ENCODE data around the gene CSRP1.
"Not testable (repeated sequence)": the region's sequence is repeated elsewhere in the genome, so short reads cannot be mapped to it uniquely, and the experiment has no call there.

CSRP1 gene

DNA sequence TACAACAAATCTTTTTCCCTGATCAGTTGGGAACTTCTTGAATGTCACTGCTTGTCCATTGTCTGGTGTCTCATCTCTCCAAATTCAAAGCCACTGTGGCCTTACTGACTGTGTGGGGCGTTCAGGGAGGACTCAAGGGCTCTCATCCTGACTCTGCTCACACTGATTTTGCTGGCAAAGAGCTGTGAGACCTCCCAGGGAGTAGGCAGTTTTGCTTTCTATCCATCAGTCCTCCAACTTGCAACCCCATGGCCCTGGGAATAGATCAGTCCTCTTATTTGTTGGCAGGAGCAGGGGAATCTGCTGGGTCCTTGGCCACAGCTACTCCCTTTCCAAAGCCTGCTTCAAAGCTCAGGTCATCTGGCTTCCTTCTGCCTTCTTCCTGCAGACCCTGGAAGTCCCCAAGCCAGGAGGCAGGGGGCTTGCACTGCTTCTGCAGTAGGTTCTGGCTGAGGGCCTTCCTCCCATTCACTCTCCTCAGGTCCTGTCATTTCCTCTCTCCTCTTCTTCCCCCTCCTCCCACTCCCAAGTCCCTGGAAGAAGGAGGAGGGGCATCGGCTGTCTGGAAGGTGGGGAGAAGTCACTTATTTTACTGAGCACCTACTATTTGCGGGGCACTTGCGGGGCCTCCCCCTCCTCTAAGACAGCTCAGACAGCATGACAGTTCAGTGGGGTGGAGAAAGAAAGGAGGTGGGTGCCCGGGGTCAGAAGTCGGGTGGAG, 31.1 kb upstream of the CSRP1 start:
- no peak for DNase-seq (ENCODE audit: low read depth in 2 of 2, low spot score in 1 of 2)

GRCh38 chr1:201537467-201537866, 30.5 kb upstream of the CSRP1 start:
- DNase-seq (ENCODE audit: low read depth in 2 of 2, low spot score in 1 of 2): no peak

- no peak for DNase-seq (ENCODE audit: low read depth in 2 of 2, low spot score in 1 of 2)
These were observed 30.1 kb upstream of the CSRP1 start for GRCh38 chr1:201537028-201537427.

DNA sequence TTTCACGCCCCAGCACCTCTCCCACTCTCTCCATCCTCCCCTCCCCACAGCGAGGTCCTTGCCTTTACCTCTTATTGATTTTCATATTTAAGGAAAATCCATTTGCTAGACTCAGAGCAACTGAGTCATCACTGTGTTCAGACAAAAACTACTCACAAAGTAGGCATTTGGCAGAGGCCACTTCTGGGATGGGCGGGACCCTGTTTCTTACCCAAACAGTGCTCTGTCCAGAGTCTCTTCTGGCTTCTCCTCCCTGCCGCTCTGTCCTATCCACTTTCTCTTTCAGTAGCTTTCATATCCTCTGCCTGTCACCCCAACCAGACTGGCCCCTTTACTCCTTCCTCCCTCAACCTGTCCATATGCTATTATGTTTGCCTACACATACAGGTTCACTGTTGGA, 29.6 kb upstream of the CSRP1 start:
- no peak for DNase-seq (ENCODE audit: low read depth in 2 of 2, low spot score in 1 of 2)

DNA sequence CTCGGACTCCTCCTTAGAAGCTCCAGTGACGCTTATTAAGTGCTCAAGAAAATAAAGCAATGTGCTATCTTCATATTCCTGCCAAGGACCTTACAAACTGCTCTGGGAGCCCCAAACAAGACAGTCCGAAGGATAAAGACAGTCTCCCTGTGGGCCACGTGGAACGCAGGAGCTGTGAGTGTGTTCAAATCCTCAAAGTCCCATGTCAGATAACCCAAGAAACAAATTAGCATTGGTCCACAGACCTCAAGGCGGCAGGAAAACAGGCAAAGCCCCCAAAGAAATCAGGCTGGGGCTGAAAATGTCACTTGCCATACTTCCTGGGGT, 29.0 kb upstream of the CSRP1 start:
- no peak for DNase-seq (ENCODE audit: low read depth in 2 of 2, low spot score in 1 of 2)

GRCh38 chr1:201535046-201535918, 28.4 kb upstream of the CSRP1 start:
- DNase-seq (ENCODE audit: low read depth in 2 of 2, low spot score in 1 of 2): no peak

GRCh38 chr1:201533836-201534235, 26.9 kb upstream of the CSRP1 start:
- no peak for DNase-seq (ENCODE audit: low read depth in 2 of 2, low spot score in 1 of 2)

GRCh38 chr1:201531551-201532425, 24.9 kb upstream of the CSRP1 start:
- DNase-seq (ENCODE audit: low read depth in 2 of 2, low spot score in 1 of 2): no peak

DNA sequence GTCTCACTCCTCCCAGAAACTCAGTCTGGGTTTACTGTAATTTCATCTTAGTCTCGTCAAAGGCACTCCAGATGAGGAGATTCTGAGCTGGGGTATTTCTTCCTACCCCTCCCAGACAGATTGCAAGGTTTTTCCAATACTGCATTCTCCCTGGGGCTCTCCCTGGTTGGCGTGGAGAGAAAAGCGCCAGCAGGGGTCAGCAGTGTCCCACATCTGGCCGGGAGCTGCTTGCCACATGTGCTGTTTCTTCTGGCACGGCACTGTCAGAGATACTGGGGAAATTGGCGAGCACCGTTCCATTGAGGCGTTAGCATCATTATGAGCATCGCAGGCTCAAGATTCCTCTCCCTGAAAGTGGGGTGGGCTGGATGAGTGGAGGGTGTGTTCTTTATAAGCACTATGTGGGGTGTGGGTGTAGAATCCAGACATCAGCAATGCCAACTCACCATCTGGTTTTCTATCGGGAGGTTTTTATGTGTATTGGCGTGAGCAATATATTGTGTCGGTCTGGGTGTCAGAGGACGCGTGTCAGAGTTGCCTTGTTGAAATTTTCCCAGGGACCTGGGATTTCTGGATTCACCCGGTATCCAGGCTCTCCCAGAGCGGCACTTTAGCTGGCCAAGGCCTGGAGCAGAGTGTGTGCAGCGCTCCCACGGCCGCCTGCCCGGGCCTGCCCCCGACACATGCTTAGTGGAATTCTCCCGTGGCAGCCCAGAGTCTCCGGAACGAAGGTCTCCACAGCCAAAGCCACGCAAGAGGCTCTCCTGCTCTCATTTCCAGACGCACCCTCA, 24.0 kb upstream of the CSRP1 start:
- no peak for DNase-seq (ENCODE audit: low read depth in 2 of 2, low spot score in 1 of 2)

DNA sequence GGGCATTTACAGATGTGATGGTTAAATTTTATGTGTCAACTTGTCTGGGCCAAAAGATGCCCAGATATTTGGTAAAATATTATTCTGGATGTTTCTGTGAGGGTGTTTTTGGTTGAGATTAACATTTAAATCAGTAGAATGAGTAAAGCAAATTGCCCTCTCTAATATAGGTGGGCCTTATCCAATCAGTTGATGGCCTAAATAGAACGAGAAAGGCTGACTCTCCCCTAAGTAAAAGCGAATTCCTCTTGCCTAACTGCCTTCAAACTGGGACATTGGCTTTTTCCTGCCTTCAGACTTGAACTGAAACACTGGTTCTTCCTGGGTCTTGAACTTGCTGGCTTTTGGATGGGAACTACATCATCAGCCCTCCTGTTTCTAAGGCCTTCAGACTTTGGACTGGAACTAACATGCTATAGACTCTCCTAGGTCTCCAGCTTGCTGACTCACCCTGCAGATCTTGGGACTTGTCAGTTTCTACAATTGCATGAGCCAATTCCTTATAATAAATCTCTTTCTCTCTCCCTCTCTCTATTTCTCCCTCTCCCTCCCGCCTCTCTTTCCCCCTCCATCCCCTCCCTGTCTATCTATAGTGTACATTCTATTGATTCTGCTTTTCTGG, 21.8 kb upstream of the CSRP1 start:
- DNase-seq (ENCODE audit: low read depth in 2 of 2, low spot score in 1 of 2): no peak

GRCh38 chr1:201527879-201528278, 21.0 kb upstream of the CSRP1 start:
- no peak for DNase-seq (ENCODE audit: low read depth in 2 of 2, low spot score in 1 of 2)

DNA sequence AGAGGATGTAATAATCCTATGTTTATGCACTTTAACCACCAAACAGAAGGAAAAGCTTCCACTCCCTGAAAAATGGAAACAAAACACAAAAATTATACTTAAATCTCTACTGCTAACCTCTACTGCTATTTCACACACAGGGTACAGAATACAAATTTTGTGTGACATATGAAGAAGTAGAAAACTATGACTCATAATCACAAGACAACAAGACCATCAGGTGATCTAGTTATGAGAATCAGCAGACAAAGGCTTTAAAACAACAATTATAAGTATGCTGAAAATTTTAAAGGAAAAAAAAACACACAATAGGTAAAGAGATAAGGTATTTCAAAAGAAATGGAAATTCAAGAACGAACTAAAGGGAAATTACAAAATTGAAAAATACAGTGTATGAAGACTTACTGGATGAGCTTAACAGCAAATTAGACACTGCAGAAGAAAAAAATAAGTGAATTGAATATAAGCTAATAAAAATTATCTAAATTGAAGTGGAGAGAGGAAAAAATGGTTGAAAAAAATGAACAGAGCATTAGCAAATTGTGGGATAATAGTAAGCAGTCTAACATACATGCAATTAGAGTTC, 18.4 kb upstream of the CSRP1 start:
- DNase-seq (ENCODE audit: low read depth in 2 of 2, low spot score in 1 of 2): no peak

DNA sequence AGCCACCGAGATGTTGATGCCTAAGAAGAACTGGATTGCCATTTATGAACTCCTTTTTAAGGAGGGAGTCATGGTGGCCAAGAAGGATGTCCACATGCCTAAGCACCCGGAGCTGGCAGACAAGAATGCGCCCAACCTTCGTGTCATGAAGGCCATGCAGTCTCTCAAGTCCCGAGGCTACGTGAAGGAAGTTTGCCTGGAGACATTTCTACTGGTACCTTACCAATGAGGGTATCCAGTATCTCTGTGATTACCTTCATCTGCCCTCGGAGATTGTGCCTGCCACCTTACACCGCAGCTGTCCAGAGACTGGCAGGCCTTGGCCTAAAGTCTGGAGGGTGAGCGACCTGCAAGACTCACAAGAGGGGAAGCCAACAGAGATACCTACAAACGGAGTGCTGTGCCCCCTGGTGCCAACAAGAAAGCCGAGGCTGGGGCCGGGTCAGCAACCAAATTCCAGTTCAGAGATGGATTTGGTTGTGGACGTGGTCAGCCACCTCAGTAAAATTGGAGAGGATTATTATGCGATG, 13.2 kb upstream of the CSRP1 start:
- DNase-seq (ENCODE audit: low read depth in 2 of 2, low spot score in 1 of 2): not testable (repeated sequence)

GRCh38 chr1:201518071-201518470, 11.1 kb upstream of the CSRP1 start:
- DNase-seq (ENCODE audit: low read depth in 2 of 2, low spot score in 1 of 2): no peak

GRCh38 chr1:201517631-201518030, 10.7 kb upstream of the CSRP1 start:
- DNase-seq (ENCODE audit: low read depth in 2 of 2, low spot score in 1 of 2): no peak

- DNase-seq (ENCODE audit: low read depth in 2 of 2, low spot score in 1 of 2): no peak
These were observed 9.7 kb upstream of the CSRP1 start for GRCh38 chr1:201516511-201517127.

- no peak for DNase-seq (ENCODE audit: low read depth in 2 of 2, low spot score in 1 of 2)
These were observed 9.0 kb upstream of the CSRP1 start for GRCh38 chr1:201515895-201516294.

DNA sequence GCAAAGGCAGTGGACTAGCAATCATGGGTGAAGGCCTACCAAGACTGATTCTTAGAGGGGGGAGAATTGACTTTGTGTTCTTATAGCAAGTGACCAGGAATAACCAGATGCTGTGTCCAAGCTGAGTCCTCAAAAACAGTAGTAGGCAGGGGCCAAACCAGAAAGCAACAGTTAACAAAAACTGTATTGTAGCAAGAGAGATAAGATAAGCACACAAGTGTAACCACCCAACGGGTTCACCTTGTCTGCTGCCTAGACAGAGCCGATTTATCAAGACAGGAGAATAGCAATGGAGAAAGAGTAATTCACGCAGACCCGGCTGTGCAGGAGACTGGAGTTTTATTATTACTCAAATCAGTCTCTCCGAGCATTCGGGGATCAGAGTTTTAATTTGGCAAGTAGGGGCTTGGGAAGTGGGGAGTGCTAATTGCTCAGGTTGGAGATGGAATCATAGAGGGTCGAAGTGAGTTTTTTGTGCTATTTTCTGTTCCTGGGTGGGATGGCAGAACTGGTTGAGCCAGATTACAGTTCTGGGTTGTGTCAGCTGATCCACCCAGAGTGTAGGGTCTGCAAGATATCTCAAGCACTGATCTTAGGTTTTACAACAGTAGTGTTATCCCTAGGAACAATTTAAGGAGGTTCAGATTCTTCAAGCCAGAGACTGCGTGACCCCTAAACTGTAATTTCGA, 8.3 kb upstream of the CSRP1 start:
- no peak for DNase-seq (ENCODE audit: low read depth in 2 of 2, low spot score in 1 of 2)

GRCh38 chr1:201514466-201514865, 7.5 kb upstream of the CSRP1 start:
- DNase-seq (ENCODE audit: low read depth in 2 of 2, low spot score in 1 of 2): no peak
